ENCODE data around the gene CACNA1D.

CACNA1D gene

GRCh38 chr3:53835257-53835656 lies 340.8 kb downstream of the CACNA1D start:
- DNase-seq = no peak

- DNase-seq = no peak
These were observed 341.9 kb downstream of the CACNA1D start for GRCh38 chr3:53836084-53836872.

- DNase-seq = no peak
These were observed 342.9 kb downstream of the CACNA1D start for GRCh38 chr3:53837331-53837730.

GRCh38 chr3:53841296-53841695 lies 346.9 kb downstream of the CACNA1D start:
- no peak for DNase-seq

- DNase-seq = no peak
These were observed 348.2 kb downstream of the CACNA1D start for GRCh38 chr3:53842436-53843194.

GRCh38 chr3:53843195-53844177 lies 349.1 kb downstream of the CACNA1D start:
- DNase-seq = no peak

GRCh38 chr3:53844262-53845102 lies 350.1 kb downstream of the CACNA1D start:
- DNase-seq = no peak

GRCh38 chr3:53845103-53845880 lies 350.9 kb downstream of the CACNA1D start:
- no peak for DNase-seq

GRCh38 chr3:53845881-53846133 lies 351.4 kb downstream of the CACNA1D start:
- DNase-seq = no peak

GRCh38 chr3:53846134-53846850 lies 351.9 kb downstream of the CACNA1D start, which contains the start of the genes CHDH and IL17RB:
CHDH (minus strand) TSS chr3:53846419; CDS start chr3:53824008, 22,411 bp downstream.
IL17RB (plus strand) TSS chr3:53846568; CDS start chr3:53846589, 21 bp downstream.
- DNase-seq = no peak

GRCh38 chr3:53846851-53847155 lies 352.4 kb downstream of the CACNA1D start:
- DNase-seq = no peak

- DNase-seq = no peak
These were observed 355.5 kb downstream of the CACNA1D start for GRCh38 chr3:53849916-53850315.

- no peak for DNase-seq
These were observed 356.5 kb downstream of the CACNA1D start for GRCh38 chr3:53850895-53851294.

GRCh38 chr3:53856964-53857363 lies 362.6 kb downstream of the CACNA1D start:
- DNase-seq = no peak

- no peak for DNase-seq
These were observed 363.8 kb downstream of the CACNA1D start for GRCh38 chr3:53858096-53858741.

- no peak for DNase-seq
These were observed 364.8 kb downstream of the CACNA1D start for GRCh38 chr3:53859178-53859577.

- no peak for DNase-seq
These were observed 365.8 kb downstream of the CACNA1D start for GRCh38 chr3:53860196-53860595.

GRCh38 chr3:53862241-53862640 lies 367.8 kb downstream of the CACNA1D start:
- DNase-seq = no peak

- no peak for DNase-seq
These were observed 368.7 kb downstream of the CACNA1D start for GRCh38 chr3:53863145-53863544.

Measured in CD4-positive, alpha-beta T cell treated with Interleukin-4 for 1 hour (primary cell).